HCT116 (cell line): ENCODE measurements around the gene SPTBN1. TPM values are rescaled to one million over a fixed set of nuclear protein-coding genes. Genes with fewer than 3 reads are reported as not detected.

Experiments
- ATAC-seq: fragments of 200-7000 bp; cut with Tn5 transposase; 2 replicates; pipeline ENCODE4 v1.9.1; 2020; ENCODE audit warnings: mild to moderate bottlenecking, moderate library complexity
- BruUV-seq: library from RNA; stranded (reverse); fragments of 400-500 nt; replicated peaks from 2 replicates; lab custom pipeline; 2021; lab: Mats Ljungman, UMichigan
- CTCF ChIA-PET: fragments of 300-600 bp; sonication (Branson Sonifier 250); formaldehyde crosslinking; loops from one replicate; lab custom pipeline; 2021; ENCODE audit warnings: antibody characterized with exemption; lab: Charles Lee
- POLR2A ChIA-PET: fragments of 300-600, 350-600 bp; sonication (Branson Sonifier 250); formaldehyde crosslinking; loops from one replicate; lab custom pipeline; 2021; ENCODE audit warnings: antibody characterized with exemption; lab: Charles Lee
- RAD21 ChIA-PET, 2 experiments: fragments of 300-600 bp; sonication (Branson Sonifier 250); formaldehyde crosslinking; loops; one replicate each; lab custom pipeline; 2023; ENCODE audit warnings: low total read pairs in 2 of 2; ENCODE audit not compliant: uncharacterized antibody in 2 of 2, unreplicated experiment in 2 of 2, low non-redundant PET in 1 of 2; lab: Charles Lee
- DNase-seq: peaks from one replicate; pipeline ENCODE4 v3.0.0-alpha.2; 2010; ENCODE audit warnings: low read depth, low spot score
- H2AFZ ChIP-seq: fragments of 200-600 bp; shearing (Covaris generic), sonication (generic); 2 replicates; pipeline ENCODE4 v1.6.1; 2017; ENCODE audit warnings: low read depth, mixed run types, mixed read lengths, antibody characterized with exemption, low read length; ENCODE audit not compliant: poor library complexity, severe bottlenecking
- H3K27ac ChIP-seq: 2 replicates; pipeline ENCODE4 v1.5.1; 2012; ENCODE audit warnings: low read depth, low read length
- H3K27me3 ChIP-seq: fragments of 200-600 bp; sonication (generic); 2 replicates; pipeline ENCODE4 v1.6.1; 2016; ENCODE audit warnings: mixed run types, low read length, mixed read lengths; ENCODE audit not compliant: insufficient read depth
- H3K36me3 ChIP-seq, 2 experiments: fragments of 200-500 bp in 1 of 2; fragments of 200-600 bp in 1 of 2; sonication (Bioruptor generic) in 1 of 2; sonication (generic) in 1 of 2; 2 replicates each; pipeline versions ENCODE4 v1.5.1 to v1.6.1; 2014 to 2016; ENCODE audit warnings: low read length in 2 of 2, inconsistent platforms in 1 of 2, mixed read lengths in 1 of 2, mixed run types in 1 of 2; ENCODE audit not compliant: insufficient read depth in 2 of 2, control insufficient read depth in 1 of 2
- H3K4me1 ChIP-seq, 2 experiments: fragments of 200-600 bp in 1 of 2; sonication (generic) in 1 of 2; 2 replicates each; pipeline versions ENCODE4 v1.5.1 to v1.6.1; 2012 to 2017; ENCODE audit warnings: low read length in 2 of 2, inconsistent platforms in 1 of 2, mild to moderate bottlenecking in 1 of 2, mixed read lengths in 1 of 2, mixed run types in 1 of 2, moderate library complexity in 1 of 2; ENCODE audit not compliant: insufficient read depth in 2 of 2, control insufficient read depth in 1 of 2
- H3K4me2 ChIP-seq: fragments of 200-600 bp; sonication (generic); 2 replicates; pipeline ENCODE4 v1.6.1; 2017; ENCODE audit warnings: mixed run types, low read length, mixed read lengths
- H3K4me3 ChIP-seq, 2 experiments: fragments of 200-600 bp in 1 of 2; sonication (generic) in 1 of 2; replicated peaks in 1 of 2; 2 replicates each; pipeline ENCODE4 v1.5.1; 2011 to 2016; ENCODE audit warnings: low read length in 2 of 2, control low read depth in 1 of 2, low read depth in 1 of 2, mild to moderate bottlenecking in 1 of 2, mixed read lengths in 1 of 2, mixed run types in 1 of 2
- H3K79me2 ChIP-seq: fragments of 200-600 bp; sonication (generic); 2 replicates; pipeline ENCODE4 v1.6.1; 2017; ENCODE audit warnings: mild to moderate bottlenecking, mixed run types, low read length, moderate library complexity, mixed read lengths; ENCODE audit not compliant: insufficient read depth
- H3K9ac ChIP-seq: fragments of 200-600 bp; sonication (generic); 2 replicates; pipeline ENCODE4 v1.6.1; 2016; ENCODE audit warnings: low read length, mixed read lengths
- H3K9me2 ChIP-seq: fragments of 200-600 bp; sonication (generic), shearing (Covaris generic); 2 replicates; pipeline ENCODE4 v1.6.1; 2017; ENCODE audit warnings: mixed run types, mild to moderate bottlenecking, moderate library complexity; ENCODE audit not compliant: insufficient read depth
- H3K9me3 ChIP-seq, 2 experiments: fragments of 200-500 bp in 1 of 2; fragments of 200-600 bp in 1 of 2; sonication (Bioruptor generic) in 1 of 2; sonication (generic) in 1 of 2; 2 replicates each; pipeline ENCODE4 v1.6.1; 2014 to 2017; ENCODE audit warnings: low read length in 2 of 2, mixed read lengths in 2 of 2, inconsistent platforms in 1 of 2, low read depth in 1 of 2, mild to moderate bottlenecking in 1 of 2, mixed run types in 1 of 2, moderate library complexity in 1 of 2; ENCODE audit not compliant: control insufficient read depth in 1 of 2, insufficient read depth in 1 of 2
- H4K20me1 ChIP-seq: fragments of 200-600 bp; sonication (generic), shearing (Covaris generic); 2 replicates; pipeline ENCODE4 v1.6.1; 2017; ENCODE audit warnings: mixed run types, mild to moderate bottlenecking, moderate library complexity; ENCODE audit not compliant: insufficient read depth
- ATF3 ChIP-seq: IDR thresholded peaks from 2 replicates; pipeline ENCODE4 v1.6.1; 2012
- CBX3 ChIP-seq: IDR thresholded peaks from 2 replicates; pipeline ENCODE4 v1.6.1; 2012; ENCODE audit warnings: low read depth
- EGR1 ChIP-seq: IDR thresholded peaks from 2 replicates; pipeline ENCODE4 v1.6.1; 2012; ENCODE audit warnings: low read depth
- JUND ChIP-seq: IDR thresholded peaks from 2 replicates; pipeline ENCODE4 v1.6.1; 2012
- MAX ChIP-seq: IDR thresholded peaks from 2 replicates; pipeline ENCODE4 v1.6.1; 2012
- POLR2A ChIP-seq: IDR thresholded peaks from 2 replicates; pipeline ENCODE4 v1.7.0; 2011; ENCODE audit warnings: borderline replicate concordance; ENCODE audit not compliant: insufficient read depth, insufficient read length; ENCODE audit errors: extremely low read depth
- SIN3A ChIP-seq: IDR thresholded peaks from 2 replicates; pipeline ENCODE4 v1.6.1; 2012; ENCODE audit warnings: low read depth
- ZBTB33 ChIP-seq: IDR thresholded peaks from 2 replicates; pipeline ENCODE4 v1.6.1; 2011; ENCODE audit warnings: mild to moderate bottlenecking, low read length, moderate library complexity; ENCODE audit not compliant: insufficient replicate concordance; ENCODE audit errors: extremely low read depth
- ZFX ChIP-seq: fragments of 450-650 bp; IDR thresholded peaks from 2 replicates; pipeline ENCODE4 v1.6.1; 2017
- ZNF274 ChIP-seq: fragments of 200-500 bp; sonication (Bioruptor generic); IDR thresholded peaks from 2 replicates; pipeline ENCODE4 v1.6.1; 2014; ENCODE audit warnings: mild to moderate bottlenecking, low read depth, low read length, inconsistent platforms
- intact Hi-C: fragments of 100-400 bp; cut with micrococcal nuclease; formaldehyde crosslinking; loops from 2 replicates; pipeline ENCODE4 v1.10.0; 2022
- total RNA-seq: library from RNA; stranded (reverse); gene quantifications from one replicate; pipeline ENCODE4 v1.2.1, GENCODE V29; 2021; ENCODE audit not compliant: unreplicated experiment

The SPTBN1 gene
- total RNA-seq, 1 experiment from 2014 or later = 84.4 TPM

GRCh38 chr2:54706622-54707021 is 250.5 kb downstream of the SPTBN1 start:
- Histone ChIP-seq H3K9me2 (no peaks in the 10 kb centered on the region), H3K9ac (no peak overlapping the region), H3K9me3 (no peaks in the 10 kb centered on the region), H3K4me1 (no peaks in the 10 kb centered on the region), H3K79me2 (no peaks in the 10 kb centered on the region), H3K36me3 (no peaks in the 10 kb centered on the region), H4K20me1 (no peaks in the 10 kb centered on the region), H3K27me3 (no peaks in the 10 kb centered on the region), H3K4me2 (no peak overlapping the region), H3K27ac (no peak overlapping the region), H2AFZ (no peak overlapping the region), H3K4me3 (no peak overlapping the region)
- DNase-seq = no peak
- ATAC-seq = no peak
- RAD21 ChIA-PET = no interaction called here
- TF ChIP-seq SIN3A (no peak), ZFX (no peak), CBX3 (no peak), EGR1 (no peak), ZBTB33 (no peak), POLR2A (no peak), MAX (no peak), JUND (no peak), ATF3 (no peak), ZNF274 (no peak)
- POLR2A ChIA-PET = no interaction called here
- intact Hi-C loops = no loop called here
- no TSS peak for BruUV-seq
- CTCF ChIA-PET = interaction anchor here (0.6 to 2.2 kb wide), 2 partner anchors 42 to 184 kb away, joined by 3 to 8 read pairs; no protein-coding TSS in a partner anchor
